22Rv1 (cell line): Measurements from ENCODE around the gene CDC42EP2.

ENCODE experiments used
- ZFX ChIP-seq: fragments of 450-650 bp; IDR thresholded peaks from 2 replicates; pipeline ENCODE4 v1.6.1; 2017; ENCODE audit warnings: antibody characterized with exemption, borderline replicate concordance
- TF ChIP-seq, protein P1 (sequence below): fragments of 450-650 bp; IDR thresholded peaks from 2 replicates; pipeline ENCODE4 v1.5.1; 2017; ENCODE audit warnings: mild to moderate bottlenecking

DNA sequence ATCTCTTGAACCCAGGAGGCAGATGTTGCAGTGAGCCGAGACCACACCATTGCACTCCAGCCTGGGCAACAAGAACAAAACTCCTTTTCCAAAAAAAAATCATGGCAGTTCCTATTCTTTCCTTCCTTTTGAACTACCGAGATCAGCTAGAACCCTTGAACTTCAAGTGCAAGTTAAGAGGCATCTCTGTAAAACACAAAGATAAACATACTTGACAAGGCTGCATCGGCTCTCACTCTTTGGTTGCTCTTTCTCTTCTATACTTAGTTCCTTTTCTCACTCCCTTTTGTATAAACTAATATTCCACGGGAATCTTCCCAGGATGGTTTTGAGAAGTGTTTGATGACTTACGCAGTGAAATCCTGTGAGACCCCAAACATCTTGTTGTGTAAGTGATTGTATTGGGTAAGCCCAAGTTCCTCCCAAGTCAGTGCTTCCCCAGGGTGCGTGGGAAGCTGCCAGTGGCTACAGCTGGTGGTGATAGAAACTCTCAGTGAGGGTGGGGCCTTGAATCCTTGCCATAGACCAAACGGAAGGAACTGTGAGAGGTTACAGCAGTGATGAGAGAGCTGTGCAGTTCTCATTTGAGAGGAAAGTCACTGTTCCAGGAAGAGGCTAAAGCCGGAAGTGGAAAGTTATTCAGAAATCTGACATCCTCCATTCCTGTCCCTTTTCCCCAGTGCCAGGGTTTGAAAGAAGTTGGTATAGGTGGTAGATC is 24.1 kb upstream of the CDC42EP2 start:
- TF ChIP-seq, protein P1, sequence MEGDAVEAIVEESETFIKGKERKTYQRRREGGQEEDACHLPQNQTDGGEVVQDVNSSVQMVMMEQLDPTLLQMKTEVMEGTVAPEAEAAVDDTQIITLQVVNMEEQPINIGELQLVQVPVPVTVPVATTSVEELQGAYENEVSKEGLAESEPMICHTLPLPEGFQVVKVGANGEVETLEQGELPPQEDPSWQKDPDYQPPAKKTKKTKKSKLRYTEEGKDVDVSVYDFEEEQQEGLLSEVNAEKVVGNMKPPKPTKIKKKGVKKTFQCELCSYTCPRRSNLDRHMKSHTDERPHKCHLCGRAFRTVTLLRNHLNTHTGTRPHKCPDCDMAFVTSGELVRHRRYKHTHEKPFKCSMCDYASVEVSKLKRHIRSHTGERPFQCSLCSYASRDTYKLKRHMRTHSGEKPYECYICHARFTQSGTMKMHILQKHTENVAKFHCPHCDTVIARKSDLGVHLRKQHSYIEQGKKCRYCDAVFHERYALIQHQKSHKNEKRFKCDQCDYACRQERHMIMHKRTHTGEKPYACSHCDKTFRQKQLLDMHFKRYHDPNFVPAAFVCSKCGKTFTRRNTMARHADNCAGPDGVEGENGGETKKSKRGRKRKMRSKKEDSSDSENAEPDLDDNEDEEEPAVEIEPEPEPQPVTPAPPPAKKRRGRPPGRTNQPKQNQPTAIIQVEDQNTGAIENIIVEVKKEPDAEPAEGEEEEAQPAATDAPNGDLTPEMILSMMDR = no peak
- TF ChIP-seq ZFX = no peak
